GM19099 (cell line): ENCODE results near the gene SHISA3.

ENCODE experiments used
- POLR2A ChIP-seq: IDR thresholded peaks from 3 replicates; pipeline ENCODE4 v1.6.1; 2011; ENCODE audit warnings: low read depth; ENCODE audit not compliant: insufficient read length; ENCODE audit errors: extremely low read depth

SHISA3 gene

DNA sequence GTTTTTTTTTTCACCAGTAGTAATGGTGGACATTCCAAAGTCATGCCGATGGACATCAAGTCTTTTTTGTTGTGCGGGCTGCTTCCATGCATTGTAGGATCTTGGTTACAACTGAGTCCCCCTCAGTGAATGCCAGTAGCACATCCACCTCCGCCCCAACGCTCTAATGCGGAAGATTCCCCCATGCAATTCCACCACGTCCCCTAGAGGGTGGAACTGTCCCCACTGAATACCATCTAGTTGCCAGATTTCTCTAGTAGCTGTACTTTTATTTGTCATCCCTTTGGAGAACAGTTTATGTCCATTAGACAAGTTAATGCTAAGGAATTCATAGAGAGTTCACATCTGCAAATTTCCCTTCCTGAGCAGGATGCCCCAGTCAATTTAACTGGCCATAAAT, 6.7 kb downstream of the SHISA3 start:
- TF ChIP-seq POLR2A: no peak

DNA sequence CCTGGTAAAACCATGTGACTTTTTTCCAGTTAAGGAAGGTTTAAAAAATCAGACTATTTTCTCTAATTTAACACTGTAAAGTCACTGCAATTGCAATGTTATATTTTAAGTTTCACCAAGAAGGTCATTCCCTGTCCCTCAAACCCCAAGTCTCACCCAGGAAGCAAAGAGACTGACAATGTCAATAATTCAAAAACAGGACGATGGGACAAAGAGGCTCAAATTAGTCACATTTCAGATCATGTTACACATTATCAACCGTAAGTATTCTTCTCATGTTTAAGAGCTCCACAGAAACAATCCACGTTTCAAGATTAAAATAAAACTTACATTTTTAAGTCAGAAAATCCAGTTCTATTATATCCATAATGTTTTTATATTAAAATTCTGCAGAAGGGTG, 13.2 kb downstream of the SHISA3 start:
- TF ChIP-seq POLR2A: no peak

DNA sequence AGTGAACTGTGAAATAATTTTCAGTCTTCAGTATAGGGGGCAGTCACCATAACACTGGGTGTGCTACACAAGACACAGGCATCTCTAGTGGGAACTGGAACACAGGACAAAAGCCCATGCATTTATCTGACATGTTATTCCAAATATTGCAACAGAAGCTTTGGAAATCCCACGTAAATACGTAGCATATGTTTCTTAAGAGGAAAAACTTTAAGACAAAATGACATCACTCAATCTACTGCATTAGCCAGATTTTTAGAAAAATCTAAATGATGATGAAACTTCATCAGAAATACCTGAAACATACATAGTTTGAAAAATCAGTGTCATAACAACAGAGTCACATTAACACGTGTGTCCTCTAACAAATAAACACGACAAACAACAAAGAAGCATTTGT, 14.5 kb downstream of the SHISA3 start:
- TF ChIP-seq POLR2A: no peak

DNA sequence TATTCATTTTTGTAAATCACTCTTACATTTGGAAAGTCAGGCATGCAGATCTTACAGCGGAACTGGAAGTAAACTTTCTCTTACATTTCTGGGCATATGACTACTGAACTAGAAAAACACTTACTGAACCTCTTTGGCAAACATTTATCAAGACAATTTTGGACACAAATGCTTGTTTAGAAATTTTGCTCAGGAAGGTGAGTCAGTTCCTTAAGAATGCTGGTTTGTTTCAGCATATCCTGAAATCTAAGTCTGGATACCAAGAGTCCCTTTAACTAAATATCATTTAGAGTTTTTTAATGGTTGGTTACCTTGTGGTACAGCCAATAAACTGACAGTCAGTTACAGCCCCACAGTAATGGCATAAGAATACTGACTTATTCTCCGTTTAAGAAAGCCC, 15.0 kb downstream of the SHISA3 start:
- TF ChIP-seq POLR2A: no peak

DNA sequence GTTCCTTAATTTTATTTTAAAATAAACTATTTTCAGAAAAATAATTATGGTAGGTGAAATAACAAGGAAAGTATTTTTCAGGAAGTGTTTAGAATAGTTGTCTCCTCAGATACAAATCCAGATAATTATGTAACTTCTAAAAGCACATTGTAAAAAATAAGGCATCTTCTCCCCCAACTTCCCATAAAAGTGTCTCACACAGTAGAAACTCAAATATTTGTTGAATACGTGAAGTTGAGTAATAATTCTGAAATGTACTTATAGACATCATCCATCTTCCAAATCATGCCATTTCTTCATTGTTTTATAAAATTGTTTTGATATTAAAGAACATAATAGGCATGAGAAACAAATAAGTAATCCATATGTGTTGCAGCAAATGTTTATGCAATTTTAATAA, 18.0 kb downstream of the SHISA3 start:
- no peak for TF ChIP-seq POLR2A

DNA sequence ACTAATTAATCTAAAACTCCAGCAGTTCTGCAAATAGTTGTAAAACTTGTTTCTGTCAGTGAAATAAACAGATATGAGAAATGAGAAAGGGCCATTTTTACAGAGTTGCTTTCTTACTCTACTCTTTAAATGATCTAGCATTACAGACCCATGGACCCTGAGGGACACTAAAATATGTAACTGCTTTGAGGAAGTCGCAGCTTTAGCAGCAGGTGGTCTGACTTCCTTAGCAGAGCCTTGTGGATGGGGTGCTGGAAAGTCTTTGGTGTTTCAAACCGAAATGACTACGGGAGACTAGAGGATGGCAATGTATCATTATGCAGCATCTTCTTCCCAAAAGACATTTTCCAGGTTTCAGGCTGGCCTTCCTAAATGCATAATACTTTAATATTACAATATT, 18.7 kb downstream of the SHISA3 start:
- TF ChIP-seq POLR2A: no peak

DNA sequence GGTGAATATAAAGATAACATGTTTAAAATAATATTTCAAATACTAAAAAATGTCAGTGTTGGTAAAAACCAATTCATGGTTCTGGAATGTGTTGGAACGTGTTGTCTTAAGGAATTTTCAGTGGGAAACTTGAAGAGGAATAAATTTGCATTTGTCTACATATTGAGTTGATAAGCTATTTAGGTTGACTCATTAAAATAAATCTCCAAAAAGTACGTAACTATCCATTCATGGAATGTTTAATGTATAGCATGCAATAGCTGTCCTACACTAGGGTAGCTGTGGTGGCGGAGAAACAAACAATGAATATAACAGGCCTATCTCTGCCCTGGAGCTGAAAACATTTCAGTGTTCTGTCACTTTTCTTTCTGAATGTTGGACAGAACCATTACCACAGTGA, 20.3 kb downstream of the SHISA3 start:
- TF ChIP-seq POLR2A: no peak

DNA sequence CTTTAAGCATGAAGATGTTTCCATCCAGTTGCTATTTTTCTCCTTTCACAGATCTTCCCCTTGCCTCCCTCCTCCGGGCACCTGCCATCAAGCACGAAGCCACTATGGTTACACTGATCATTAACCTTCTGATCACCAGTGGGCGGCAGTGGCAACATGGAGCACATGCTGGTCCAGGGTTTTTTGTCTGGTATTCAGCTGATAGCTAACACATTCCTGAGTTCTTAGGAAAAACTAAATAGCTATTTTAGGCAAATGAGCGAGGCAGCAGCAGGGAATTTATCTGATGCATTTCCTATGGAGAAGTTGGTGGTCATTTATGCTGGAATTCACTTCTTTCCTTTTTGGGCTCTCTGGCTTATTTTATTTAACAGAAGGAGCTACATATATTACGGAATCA, 22.9 kb downstream of the SHISA3 start:
- no peak for TF ChIP-seq POLR2A

DNA sequence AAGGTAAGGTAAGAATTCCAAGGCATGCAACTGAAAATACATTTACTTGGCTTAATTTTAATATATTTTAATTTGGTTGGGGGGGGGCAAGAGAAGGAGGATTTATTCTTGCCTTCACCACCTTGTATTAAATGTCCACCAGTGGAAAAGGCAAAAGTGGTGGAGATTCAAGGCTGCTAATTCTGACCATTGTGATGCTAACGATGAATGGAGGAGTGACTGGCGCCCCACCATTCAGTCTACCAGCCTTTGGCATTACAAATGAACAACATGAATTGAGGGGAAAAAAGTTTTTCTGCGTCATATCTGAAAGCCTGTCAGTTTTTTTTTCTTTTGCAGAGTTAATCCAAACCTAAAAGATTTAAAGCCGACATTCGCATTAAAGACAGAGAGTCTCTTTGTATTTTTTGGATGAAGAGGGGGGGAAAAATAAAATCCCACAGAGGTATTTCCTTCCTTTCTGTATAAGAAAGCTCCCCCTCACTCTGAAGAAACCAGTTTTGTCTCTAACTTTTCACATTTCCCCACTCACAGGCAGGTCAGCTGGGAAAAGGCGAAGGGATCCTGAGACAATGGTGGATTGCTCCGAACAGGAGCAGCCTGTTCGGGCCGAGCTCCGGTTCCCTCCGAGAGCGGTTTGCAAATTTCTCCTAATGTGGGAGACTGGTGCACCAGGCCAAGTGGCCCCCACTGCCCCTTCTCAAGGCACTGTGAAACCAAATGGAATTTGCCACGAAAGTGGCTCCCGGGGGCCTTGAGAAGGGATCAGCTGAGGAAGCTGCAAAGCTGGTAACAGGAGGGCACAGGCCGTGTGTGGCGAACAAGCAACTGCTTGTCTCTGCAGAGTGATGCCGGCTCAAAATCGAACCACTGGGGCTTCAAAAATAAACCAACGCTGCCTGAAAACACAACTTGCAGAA, 28.1 kb downstream of the SHISA3 start:
- TF ChIP-seq POLR2A: no peak

DNA sequence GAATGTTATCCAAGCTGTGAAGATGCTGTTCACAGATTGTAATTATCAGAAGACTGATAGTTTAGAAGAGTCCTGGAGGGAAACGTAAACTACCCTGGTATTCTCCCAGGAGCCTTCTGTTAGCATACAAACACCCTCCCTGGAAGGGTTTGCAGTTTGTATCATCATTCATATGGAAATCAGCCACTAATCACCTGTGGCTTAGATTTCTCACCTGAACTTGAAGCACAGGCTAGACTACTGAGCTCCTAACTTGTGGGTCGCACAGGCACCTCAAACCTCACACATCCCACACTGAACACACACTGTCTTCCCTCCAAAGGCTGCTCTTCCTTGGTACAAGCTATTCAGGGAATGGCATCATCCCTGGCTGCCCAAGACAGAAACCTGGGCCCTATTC, 30.7 kb downstream of the SHISA3 start:
- TF ChIP-seq POLR2A: no peak

DNA sequence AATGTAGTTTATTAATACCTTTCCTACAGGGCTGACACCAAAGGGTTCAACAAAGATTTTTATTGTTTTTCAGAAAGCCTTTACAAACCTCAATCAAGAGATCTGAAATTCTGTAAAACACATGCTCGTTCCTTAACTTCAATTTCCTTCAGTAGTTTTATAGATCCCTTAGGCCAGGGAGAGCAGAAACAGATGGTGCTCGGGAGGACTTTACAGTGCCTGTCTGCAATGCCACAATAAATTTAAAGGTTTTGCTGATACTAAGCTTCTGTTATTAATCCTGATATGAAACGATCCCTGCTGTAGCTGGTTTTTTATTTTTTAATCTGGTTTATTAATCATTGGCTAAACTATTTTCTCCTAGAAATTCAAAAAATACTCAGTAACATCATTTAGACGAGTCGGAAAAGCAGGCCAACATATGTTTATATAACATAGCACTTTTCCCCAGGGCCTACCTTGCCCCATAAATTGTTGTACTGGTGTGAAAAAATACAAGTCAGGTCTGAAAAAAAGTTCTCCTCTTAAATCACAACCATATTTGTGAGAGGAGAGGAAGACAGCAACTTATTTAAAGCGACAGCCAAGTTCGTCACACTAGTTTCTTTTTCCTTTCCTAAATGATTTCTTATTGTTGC, 39.8 kb downstream of the SHISA3 start:
- TF ChIP-seq POLR2A: no peak

DNA sequence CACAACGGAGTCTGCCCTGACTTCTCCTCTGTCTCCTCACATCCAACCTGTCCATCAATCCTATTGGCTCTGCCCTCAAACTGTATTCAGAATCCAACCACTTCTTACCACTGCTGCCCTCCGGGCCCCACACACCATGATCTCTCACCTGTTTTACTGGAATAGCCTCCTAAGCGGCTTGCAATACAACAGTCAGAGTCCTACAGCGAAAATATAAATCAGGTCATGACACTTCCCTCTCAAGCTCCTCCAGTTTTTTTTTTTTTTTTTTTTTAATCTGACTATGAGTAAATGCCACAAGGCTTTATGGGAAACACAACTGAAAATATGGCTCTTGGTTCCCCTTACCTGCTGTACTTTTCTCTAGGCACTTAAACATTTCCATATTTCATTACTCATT, 42.8 kb downstream of the SHISA3 start:
- no peak for TF ChIP-seq POLR2A

DNA sequence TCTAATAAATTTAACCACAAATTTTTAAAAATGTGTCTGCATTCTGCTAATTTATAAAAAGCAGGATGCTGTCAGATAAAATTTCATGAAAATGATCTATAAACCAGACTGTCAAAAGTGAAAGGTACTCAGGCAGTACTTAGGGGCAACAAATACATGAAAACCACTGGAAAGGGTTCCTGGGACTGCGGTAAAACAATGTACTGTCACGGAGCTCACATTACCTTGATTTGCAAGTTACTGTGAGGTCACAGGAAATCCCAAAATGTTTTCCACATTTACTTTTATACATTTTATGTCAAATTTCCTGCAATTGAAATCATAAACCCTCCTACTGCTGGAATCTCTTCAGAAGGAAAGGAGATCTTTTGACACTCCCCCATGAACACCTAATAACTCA, 45.3 kb downstream of the SHISA3 start:
- no peak for TF ChIP-seq POLR2A

DNA sequence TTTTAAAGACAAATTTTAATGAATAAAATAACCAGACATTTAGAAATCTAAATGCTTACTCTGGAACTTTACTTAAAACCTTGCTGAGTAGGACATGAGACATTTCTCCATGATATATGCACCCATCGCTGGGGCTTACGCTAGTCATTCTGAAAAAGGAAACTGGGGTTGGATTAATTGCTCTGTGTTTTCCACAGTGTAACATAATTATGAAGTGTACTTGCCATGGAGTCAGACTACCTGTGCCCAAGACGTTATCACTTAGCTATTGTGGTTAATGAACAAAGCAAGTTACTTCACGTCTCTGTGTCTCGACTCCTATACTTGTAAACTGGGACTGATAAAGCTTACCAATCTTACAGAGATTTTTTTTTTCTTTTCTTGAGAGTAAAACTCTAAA, 47.8 kb downstream of the SHISA3 start:
- no peak for TF ChIP-seq POLR2A

DNA sequence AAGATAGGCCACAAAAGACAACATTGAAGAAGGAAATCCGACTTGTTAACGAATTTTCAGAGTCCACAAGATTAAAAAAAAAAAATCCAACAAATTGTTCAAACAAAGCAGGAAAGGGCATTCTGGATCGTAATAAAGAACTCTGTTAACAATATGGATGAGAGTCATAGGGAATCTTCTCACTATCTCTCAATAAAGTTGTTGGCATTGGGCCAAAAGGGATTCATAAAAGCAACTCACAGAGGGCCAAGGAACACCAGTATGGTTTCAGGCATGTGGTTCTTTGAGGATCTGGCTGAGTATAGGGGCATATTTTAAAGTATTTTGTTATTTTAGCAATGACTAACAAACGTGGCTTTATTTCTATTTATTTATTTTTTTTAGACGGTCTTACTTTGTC, 49.5 kb downstream of the SHISA3 start:
- no peak for TF ChIP-seq POLR2A
